HEK293 (cell line): ENCODE data around the gene EDNRA.

ENCODE experiments used
- CTCF ChIP-seq: fragments of 450-650 bp; formaldehyde crosslinking; IDR thresholded peaks from 2 replicates; pipeline ENCODE4 v1.5.1; 2016; ENCODE audit warnings: missing biosample characterization, missing genetic modification characterization
- GLIS1 ChIP-seq: fragments of 450-650 bp; formaldehyde crosslinking; IDR thresholded peaks from 2 replicates; pipeline ENCODE4 v1.5.1; 2016; ENCODE audit warnings: missing biosample characterization, missing genetic modification characterization
- KLF10 ChIP-seq: fragments of 450-650 bp; IDR thresholded peaks from 2 replicates; pipeline ENCODE4 v1.5.1; 2018; ENCODE audit warnings: missing biosample characterization, mild to moderate bottlenecking, missing genetic modification characterization
- MEIS1 ChIP-seq: sonication (generic); formaldehyde crosslinking; IDR thresholded peaks from 2 replicates; pipeline ENCODE4 v1.8.1; 2022; ENCODE audit warnings: missing genetic modification reagents, mild to moderate bottlenecking, borderline replicate concordance
- ZNF146 ChIP-seq: fragments of 450-650 bp; formaldehyde crosslinking; IDR thresholded peaks from 2 replicates; pipeline ENCODE4 v1.5.1; 2016; ENCODE audit warnings: missing biosample characterization, missing genetic modification characterization
- ZSCAN18 ChIP-seq: fragments of 450-650 bp; formaldehyde crosslinking; IDR thresholded peaks from 2 replicates; pipeline ENCODE4 v1.5.1; 2016; ENCODE audit warnings: missing biosample characterization, missing genetic modification characterization

- TF ChIP-seq ZSCAN18 (tag by site-specific recombination) (no peak), CTCF (tag by site-specific recombination) (no peak), ZNF146 (tag by site-specific recombination) (no peak), MEIS1 (CRISPR knock-in tag) (no peak), GLIS1 (no peak), KLF10 (tag by site-specific recombination) (no peak)
These were observed 15.4 kb upstream of the EDNRA start for GRCh38 chr4:147465461-147465860.
